GM12878 (cell line): ENCODE measurements around the gene STAB2. TPM values are rescaled to one million over a fixed set of nuclear protein-coding genes. Genes with fewer than 3 reads are reported as not detected.

ENCODE experiments used
- ATAC-seq: fragments of 200-7000 bp; cut with Tn5 transposase; 3 replicates; pipeline ENCODE4 v1.9.1; 2020; ENCODE audit warnings: mild to moderate bottlenecking, moderate library complexity
- BruUV-seq: library from RNA; stranded (reverse); fragments of 400-500 nt; replicated peaks from 2 replicates; lab custom pipeline; 2021; lab: Mats Ljungman, UMichigan
- CTCF ChIA-PET: fragments of 300-600 bp; sonication (Branson Sonifier 250); formaldehyde crosslinking; extraction: SDS; loops from one replicate; lab custom pipeline; 2021; ENCODE audit warnings: inconsistent platforms; lab: Yijun Ruan, JAX
- POLR2A ChIA-PET: fragments of 350-600 bp; formaldehyde crosslinking; extraction: SDS; loops from one replicate; lab custom pipeline; 2021; ENCODE audit warnings: inconsistent platforms; lab: Charles Lee
- RAD21 ChIA-PET: fragments of 300-600 bp; sonication (Branson Sonifier 250); formaldehyde crosslinking; loops from one replicate; lab custom pipeline; 2023; ENCODE audit warnings: antibody characterized with exemption; ENCODE audit not compliant: unreplicated experiment; lab: Charles Lee
- SMC1A ChIA-PET: fragments of 300-600 bp; sonication (Branson Sonifier 250); formaldehyde crosslinking; loops from one replicate; lab custom pipeline; 2023; ENCODE audit not compliant: unreplicated experiment, uncharacterized antibody; lab: Charles Lee
- DNase-seq: peaks from one replicate; pipeline ENCODE4 v3.0.0-alpha.2; 2011; ENCODE audit warnings: low read depth, low spot score
- FAIRE-seq: peaks from 3 replicates; lab custom pipeline; 2011; peaks lifted over from hg19 to GRCh38; lab: Jason Lieb, UNC
- H2AFZ ChIP-seq: 2 replicates; pipeline ENCODE4 v1.6.0; 2011; ENCODE audit warnings: low read depth, low read length, control low read depth; ENCODE audit not compliant: control insufficient read depth
- H3K27ac ChIP-seq: 2 replicates; pipeline ENCODE4 v1.5.1; 2011; ENCODE audit warnings: control low read depth; ENCODE audit not compliant: control insufficient read depth, insufficient read depth
- H3K27me3 ChIP-seq, 2 experiments: replicated peaks in 1 of 2; 2 replicates each; pipeline versions ENCODE4 v1.6.0 to v1.6.1; 2011; ENCODE audit warnings: low read length in 1 of 2; ENCODE audit not compliant: control insufficient read depth in 2 of 2, insufficient read depth in 2 of 2
- H3K36me3 ChIP-seq, 2 experiments: 2 replicates each; pipeline ENCODE4 v1.5.1; 2011; ENCODE audit warnings: low read length in 1 of 2; ENCODE audit not compliant: control insufficient read depth in 2 of 2, insufficient read depth in 2 of 2
- H3K4me1 ChIP-seq: 2 replicates; pipeline ENCODE4 v1.6.1; 2011; ENCODE audit warnings: mild to moderate bottlenecking, low read length, moderate library complexity, mixed read lengths; ENCODE audit not compliant: control insufficient read depth, insufficient read depth
- H3K4me2 ChIP-seq: 2 replicates; pipeline ENCODE4 v1.6.0; 2011; ENCODE audit warnings: control low read depth; ENCODE audit not compliant: control insufficient read depth, insufficient read depth
- H3K4me3 ChIP-seq: fragments of 200-600 bp; sonication (generic); 2 replicates; pipeline ENCODE4 v1.5.1; 2016
- H3K79me2 ChIP-seq: 2 replicates; pipeline ENCODE4 v1.6.0; 2011; ENCODE audit warnings: low read length; ENCODE audit not compliant: control insufficient read depth, insufficient read depth
- H3K9ac ChIP-seq: 2 replicates; pipeline ENCODE4 v1.8.0; 2011; ENCODE audit warnings: low read length, control low read depth, mixed read lengths; ENCODE audit not compliant: control insufficient read depth, insufficient read depth
- H3K9me3 ChIP-seq: replicated peaks from 3 replicates; pipeline ENCODE4 v1.5.1; 2011; ENCODE audit warnings: mild to moderate bottlenecking, low read length; ENCODE audit not compliant: control insufficient read depth, insufficient read depth
- H4K20me1 ChIP-seq: 2 replicates; pipeline ENCODE4 v1.6.0; 2011; ENCODE audit not compliant: control insufficient read depth, insufficient read depth
- FOS ChIP-seq: IDR thresholded peaks from 3 replicates; pipeline ENCODE4 v1.6.1; 2011; ENCODE audit warnings: borderline replicate concordance; ENCODE audit not compliant: insufficient read length; ENCODE audit errors: extremely low read depth
- IKZF1 ChIP-seq: fragments of 450-650 bp; conservative IDR thresholded peaks from 2 replicates; pipeline ENCODE4 v1.6.1; 2017; ENCODE audit warnings: antibody characterized with exemption, mild to moderate bottlenecking
- NBN ChIP-seq: fragments of 450-650 bp; IDR thresholded peaks from 2 replicates; pipeline ENCODE4 v1.6.1; 2016
- RUNX3 ChIP-seq: IDR thresholded peaks from 2 replicates; pipeline ENCODE4 v1.6.1; 2012; ENCODE audit warnings: low read length, inconsistent platforms
- SMARCA5 ChIP-seq: fragments of 450-650 bp; IDR thresholded peaks from 2 replicates; pipeline ENCODE4 v1.6.1; 2017; ENCODE audit warnings: mild to moderate bottlenecking
- USF2 ChIP-seq: IDR thresholded peaks from 2 replicates; pipeline ENCODE4 v1.6.1; 2011; ENCODE audit warnings: low read depth, low read length, improper control_type of control experiment, borderline replicate concordance
- ZBED1 ChIP-seq: IDR thresholded peaks from 2 replicates; pipeline ENCODE4 v1.6.1; 2016; ENCODE audit warnings: borderline replicate concordance
- WGBS: methylation state at CpG from one replicate; pipeline ENCODE4 v1.1.6; 2016; ENCODE audit warnings: low lambda C conversion rate; ENCODE audit not compliant: insufficient replicate concordance, insufficient coverage; ENCODE audit errors: missing lambda C conversion rate; 5-methylcytosine and 5-hydroxymethylcytosine counted together
- in situ Hi-C: fragments of 300-500 bp; cut with MboI; formaldehyde crosslinking; loops from 9 replicates; pipeline ENCODE4 v1.14.3; 2018; ENCODE audit warnings: mixed read lengths
- intact Hi-C: fragments of 100-400 bp; cut with micrococcal nuclease; formaldehyde crosslinking; loops from one replicate; pipeline ENCODE4 v1.14.2; 2022; ENCODE audit not compliant: unreplicated experiment
- polyA plus RNA-seq, 11 experiments: library from polyadenylated mRNA; depleted of rRNA in 4 of 11; unstranded in 6 of 11; stranded (reverse) in 5 of 11; fragments of >200 nt; fragmentation: Nextera tagmentation in 4 of 11; fragmentation: Illumina TruSeq in 1 of 11; extraction: Ambion mirVana in 4 of 11; extraction: Trizol in 1 of 11; gene quantifications; 1 replicate in 1 of 11; 2 replicates in 10 of 11; pipeline versions ENCODE4 v1.2.1 to v1.2.3, GENCODE V29; 2011 to 2016; ENCODE audit warnings: inconsistent platforms in 2 of 11, missing spikeins in 2 of 11, low read depth in 1 of 11
- total RNA-seq, 4 experiments: library from RNA; depleted of rRNA in 3 of 4; stranded (reverse); fragments of >200 nt in 3 of 4; fragmentation: Illumina TruSeq in 1 of 4; extraction: Trizol in 1 of 4; gene quantifications; 2 replicates each; pipeline versions ENCODE4 v1.2.1 to v1.2.3, GENCODE V29; 2013 to 2021
- TF ChIP-seq, protein P1 (sequence below): fragments of 450-650 bp; IDR thresholded peaks from 2 replicates; pipeline ENCODE4 v1.6.1; 2017; ENCODE audit warnings: mild to moderate bottlenecking, moderate library complexity
- TF ChIP-seq, protein P2 (sequence below): fragments of 450-650 bp; IDR thresholded peaks from 2 replicates; pipeline ENCODE4 v1.6.1; 2018; ENCODE audit warnings: mild to moderate bottlenecking, low read depth, moderate library complexity; ENCODE audit not compliant: partially characterized antibody

Gene STAB2
- total and polyA plus RNA-seq, 10 of the 15 experiments (the other 5 are each of a cell fraction or from before 2014, with no cell fraction given): 0.37 TPM; not detected in 9

GRCh38 chr12:103588680-103589079 lies 1.6 kb downstream of the STAB2 start (continued):
- TF ChIP-seq, protein P1, sequence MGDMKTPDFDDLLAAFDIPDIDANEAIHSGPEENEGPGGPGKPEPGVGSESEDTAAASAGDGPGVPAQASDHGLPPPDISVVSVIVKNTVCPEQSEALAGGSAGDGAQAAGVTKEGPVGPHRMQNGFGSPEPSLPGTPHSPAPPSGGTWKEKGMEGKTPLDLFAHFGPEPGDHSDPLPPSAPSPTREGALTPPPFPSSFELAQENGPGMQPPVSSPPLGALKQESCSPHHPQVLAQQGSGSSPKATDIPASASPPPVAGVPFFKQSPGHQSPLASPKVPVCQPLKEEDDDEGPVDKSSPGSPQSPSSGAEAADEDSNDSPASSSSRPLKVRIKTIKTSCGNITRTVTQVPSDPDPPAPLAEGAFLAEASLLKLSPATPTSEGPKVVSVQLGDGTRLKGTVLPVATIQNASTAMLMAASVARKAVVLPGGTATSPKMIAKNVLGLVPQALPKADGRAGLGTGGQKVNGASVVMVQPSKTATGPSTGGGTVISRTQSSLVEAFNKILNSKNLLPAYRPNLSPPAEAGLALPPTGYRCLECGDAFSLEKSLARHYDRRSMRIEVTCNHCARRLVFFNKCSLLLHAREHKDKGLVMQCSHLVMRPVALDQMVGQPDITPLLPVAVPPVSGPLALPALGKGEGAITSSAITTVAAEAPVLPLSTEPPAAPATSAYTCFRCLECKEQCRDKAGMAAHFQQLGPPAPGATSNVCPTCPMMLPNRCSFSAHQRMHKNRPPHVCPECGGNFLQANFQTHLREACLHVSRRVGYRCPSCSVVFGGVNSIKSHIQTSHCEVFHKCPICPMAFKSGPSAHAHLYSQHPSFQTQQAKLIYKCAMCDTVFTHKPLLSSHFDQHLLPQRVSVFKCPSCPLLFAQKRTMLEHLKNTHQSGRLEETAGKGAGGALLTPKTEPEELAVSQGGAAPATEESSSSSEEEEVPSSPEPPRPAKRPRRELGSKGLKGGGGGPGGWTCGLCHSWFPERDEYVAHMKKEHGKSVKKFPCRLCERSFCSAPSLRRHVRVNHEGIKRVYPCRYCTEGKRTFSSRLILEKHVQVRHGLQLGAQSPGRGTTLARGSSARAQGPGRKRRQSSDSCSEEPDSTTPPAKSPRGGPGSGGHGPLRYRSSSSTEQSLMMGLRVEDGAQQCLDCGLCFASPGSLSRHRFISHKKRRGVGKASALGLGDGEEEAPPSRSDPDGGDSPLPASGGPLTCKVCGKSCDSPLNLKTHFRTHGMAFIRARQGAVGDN: no peak
- TF ChIP-seq FOS: no peak

GRCh38 chr12:103589517-103589916 lies 2.4 kb downstream of the STAB2 start:
- H4K20me1 ChIP-seq: no peaks in the 10 kb centered on the region
- no peak; the same call in 2 of the 3 replicates for ATAC-seq
- ChIA-PET SMC1A (no interaction called here), RAD21 (interaction anchor here (2.0 kb wide), 1 partner anchor 41 kb away, joined by 5 read pairs; no protein-coding TSS in a partner anchor), POLR2A (no interaction called here), CTCF (interaction anchor here (1.7 to 5.5 kb wide), 2 partner anchors 42 to 711 kb away, joined by 5 to 36 read pairs; no protein-coding TSS in a partner anchor)
- no peak for DNase-seq
- H3K9ac ChIP-seq: no peak overlapping the region
- no peak overlapping the region for H3K4me3 ChIP-seq
- TF ChIP-seq IKZF1 (no peak), NBN (no peak), ZBED1 (0 out of 2 replicates have a peak, but pooled peaks have one; percentile 28), RUNX3 (peak; percentile 63), USF2 (no peak), SMARCA5 (no peak)
- TF ChIP-seq, protein P2, sequence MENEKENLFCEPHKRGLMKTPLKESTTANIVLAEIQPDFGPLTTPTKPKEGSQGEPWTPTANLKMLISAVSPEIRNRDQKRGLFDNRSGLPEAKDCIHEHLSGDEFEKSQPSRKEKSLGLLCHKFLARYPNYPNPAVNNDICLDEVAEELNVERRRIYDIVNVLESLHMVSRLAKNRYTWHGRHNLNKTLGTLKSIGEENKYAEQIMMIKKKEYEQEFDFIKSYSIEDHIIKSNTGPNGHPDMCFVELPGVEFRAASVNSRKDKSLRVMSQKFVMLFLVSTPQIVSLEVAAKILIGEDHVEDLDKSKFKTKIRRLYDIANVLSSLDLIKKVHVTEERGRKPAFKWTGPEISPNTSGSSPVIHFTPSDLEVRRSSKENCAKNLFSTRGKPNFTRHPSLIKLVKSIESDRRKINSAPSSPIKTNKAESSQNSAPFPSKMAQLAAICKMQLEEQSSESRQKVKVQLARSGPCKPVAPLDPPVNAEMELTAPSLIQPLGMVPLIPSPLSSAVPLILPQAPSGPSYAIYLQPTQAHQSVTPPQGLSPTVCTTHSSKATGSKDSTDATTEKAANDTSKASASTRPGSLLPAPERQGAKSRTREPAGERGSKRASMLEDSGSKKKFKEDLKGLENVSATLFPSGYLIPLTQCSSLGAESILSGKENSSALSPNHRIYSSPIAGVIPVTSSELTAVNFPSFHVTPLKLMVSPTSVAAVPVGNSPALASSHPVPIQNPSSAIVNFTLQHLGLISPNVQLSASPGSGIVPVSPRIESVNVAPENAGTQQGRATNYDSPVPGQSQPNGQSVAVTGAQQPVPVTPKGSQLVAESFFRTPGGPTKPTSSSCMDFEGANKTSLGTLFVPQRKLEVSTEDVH: no peak
- peak overlapping the region; percentile 32; the same call in 1 of the 2 replicates for H3K4me2 ChIP-seq
- 0% methylated on average over 1 of the region's 1 CpG for WGBS
- intact Hi-C loops: no loop called here
- no peaks in the 10 kb centered on the region for H3K9me3 ChIP-seq
- no peaks in the 10 kb centered on the region for H3K79me2 ChIP-seq
- H2AFZ ChIP-seq: no peak overlapping the region; the same call in 1 of the 2 replicates
- H3K27me3 ChIP-seq: no peaks in the 10 kb centered on the region
- BruUV-seq: no TSS peak
- FAIRE-seq: no peak
- H3K4me1 ChIP-seq: peaks cover 21% of the 10 kb centered on the region
- in situ Hi-C loops: no loop called here
- H3K36me3 ChIP-seq: no peaks in the 10 kb centered on the region
- peak overlapping the region; percentile 22 for H3K27ac ChIP-seq
